Peyer's patch (tissue), 4 donors: ENCODE data around the gene EEF2.

Experiments
- CTCF ChIP-seq, 6 experiments: fragments of 450-650 bp in 4 of 6; fragments of 200-600 bp in 2 of 6; sonication (generic) in 1 of 6; IDR thresholded peaks; one replicate each; pipeline ENCODE4 v1.5.1; 2017 to 2019; ENCODE audit warnings: antibody characterized with exemption in 6 of 6, mild to moderate bottlenecking in 3 of 6, moderate library complexity in 1 of 6
- POLR2A ChIP-seq, 2 donors: fragments of 450-650 bp; IDR thresholded peaks; one replicate each; pipeline ENCODE4 v1.5.1; 2017; ENCODE audit warnings: antibody characterized with exemption in 2 of 2, mild to moderate bottlenecking in 2 of 2, moderate library complexity in 2 of 2

GRCh38 chr19:4031420-4031819 lies 46.2 kb upstream of the EEF2 start:
- TF ChIP-seq CTCF (IDR thresholded peaks at IDR 0.05) (no peak), POLR2A (IDR thresholded peaks at IDR 0.05) (no peak)
